Measurements from ENCODE around the gene LSM3.

- TF ChIP-seq CTCF (IDR thresholded peaks at IDR 0.05) (no peak), POLR2A (IDR thresholded peaks at IDR 0.05) (no peak)
These were observed 43.3 kb downstream of the LSM3 start for GRCh38 chr3:14221902-14222301.

All from ovary (tissue), 3 donors.